Ectodermal cell (in vitro differentiated cells): ENCODE data around the gene EVI2A.
A peak's percentile ranks its signal among the peaks of the same experiment; 100 is the strongest.

ENCODE experiments used
- H3K27ac ChIP-seq: 2 replicates; pipeline ENCODE4 v1.7.0; 2013; ENCODE audit warnings: mild to moderate bottlenecking, low read depth, low read length; ENCODE audit not compliant: insufficient read depth, poor library complexity, severe bottlenecking
- H3K27me3 ChIP-seq: 2 replicates; pipeline ENCODE4 v1.7.0; 2013; ENCODE audit warnings: mild to moderate bottlenecking, low read length; ENCODE audit not compliant: insufficient read depth, control insufficient read depth, poor library complexity, severe bottlenecking
- H3K36me3 ChIP-seq: one replicate; pipeline ENCODE4 v1.7.0; 2013; ENCODE audit warnings: low read length; ENCODE audit not compliant: control insufficient read depth, insufficient read depth
- H3K4me1 ChIP-seq: one replicate; pipeline ENCODE4 v1.7.0; 2013; ENCODE audit warnings: low read length; ENCODE audit not compliant: control insufficient read depth, insufficient read depth
- H3K4me3 ChIP-seq: 2 replicates; pipeline ENCODE4 v1.7.0; 2013; ENCODE audit warnings: low read depth, low read length, control low read depth; ENCODE audit not compliant: insufficient read depth
- H3K9me3 ChIP-seq: 2 replicates; pipeline ENCODE4 v1.7.0; 2013; ENCODE audit warnings: mild to moderate bottlenecking, low read length, moderate library complexity; ENCODE audit not compliant: control insufficient read depth
- WGBS, 2 experiments: methylation state at CpG; one replicate each; pipeline ENCODE4 v1.1.7; 2013; ENCODE audit warnings: missing lambda C conversion rate in 2 of 2; 5-methylcytosine and 5-hydroxymethylcytosine counted together

The EVI2A gene

GRCh38 chr17:31329221-31329620 lies 7.8 kb upstream of the EVI2A start:
- H3K27ac ChIP-seq = no peak overlapping the region
- no peaks in the 10 kb centered on the region for H3K9me3 ChIP-seq
- no peak overlapping the region for H3K4me3 ChIP-seq
- H3K4me1 ChIP-seq = no peaks in the 10 kb centered on the region
- peaks cover 5% of the 10 kb centered on the region for H3K36me3 ChIP-seq
- no peaks in the 10 kb centered on the region for H3K27me3 ChIP-seq

GRCh38 chr17:31328160-31328535 lies 6.7 kb upstream of the EVI2A start:
- H3K4me1 ChIP-seq = no peaks in the 10 kb centered on the region
- H3K27me3 ChIP-seq = no peaks in the 10 kb centered on the region
- peaks cover 5% of the 10 kb centered on the region for H3K36me3 ChIP-seq
- no peak overlapping the region for H3K27ac ChIP-seq
- H3K4me3 ChIP-seq = no peak overlapping the region
- H3K9me3 ChIP-seq = no peaks in the 10 kb centered on the region

GRCh38 chr17:31327534-31328159 lies 6.2 kb upstream of the EVI2A start:
- Histone ChIP-seq H3K36me3 (peaks cover 5% of the 10 kb centered on the region), H3K4me1 (no peaks in the 10 kb centered on the region), H3K27ac (no peak overlapping the region), H3K27me3 (no peaks in the 10 kb centered on the region), H3K4me3 (no peak overlapping the region), H3K9me3 (no peaks in the 10 kb centered on the region)
- 95 to 97% methylated on average over 12 of the region's 12 CpGs for WGBS, 2 experiments

- Histone ChIP-seq H3K36me3 (peaks cover 5% of the 10 kb centered on the region), H3K9me3 (no peaks in the 10 kb centered on the region), H3K4me3 (no peak overlapping the region), H3K27ac (no peak overlapping the region), H3K4me1 (no peaks in the 10 kb centered on the region), H3K27me3 (no peaks in the 10 kb centered on the region)
Measured at GRCh38 chr17:31323551-31323950, 2.1 kb upstream of the EVI2A start.

- Histone ChIP-seq H3K4me1 (peaks cover 7% of the 10 kb centered on the region), H3K9me3 (no peaks in the 10 kb centered on the region), H3K27me3 (no peaks in the 10 kb centered on the region), H3K4me3 (no peak overlapping the region), H3K27ac (no peak overlapping the region), H3K36me3 (no peaks in the 10 kb centered on the region)
- 93 to 98% methylated on average over 3 to 4 of the region's 4 CpGs for WGBS, 2 experiments
Measured at GRCh38 chr17:31321966-31322365, 544 bp upstream of the EVI2A start.

GRCh38 chr17:31320791-31321190 lies 631 bp downstream of the EVI2A start:
- Histone ChIP-seq H3K36me3 (no peaks in the 10 kb centered on the region), H3K4me1 (peaks cover 7% of the 10 kb centered on the region), H3K27ac (no peak overlapping the region), H3K4me3 (no peak overlapping the region), H3K9me3 (no peaks in the 10 kb centered on the region), H3K27me3 (no peaks in the 10 kb centered on the region)
- 96 to 100% methylated on average over 1 of the region's 1 CpG for WGBS, 2 experiments

GRCh38 chr17:31320241-31320640 lies 1.2 kb downstream of the EVI2A start:
- H3K4me1 ChIP-seq = peaks cover 7% of the 10 kb centered on the region
- H3K36me3 ChIP-seq = no peaks in the 10 kb centered on the region
- no peak overlapping the region for H3K27ac ChIP-seq
- no peaks in the 10 kb centered on the region for H3K9me3 ChIP-seq
- H3K4me3 ChIP-seq = no peak overlapping the region
- H3K27me3 ChIP-seq = no peaks in the 10 kb centered on the region
- WGBS, 2 experiments = no CpG with 5 or more reads among the region's 2 CpGs

- Histone ChIP-seq H3K27ac (no peak overlapping the region), H3K4me3 (no peak overlapping the region), H3K4me1 (peaks cover 7% of the 10 kb centered on the region), H3K27me3 (no peaks in the 10 kb centered on the region), H3K36me3 (no peaks in the 10 kb centered on the region), H3K9me3 (no peaks in the 10 kb centered on the region)
- WGBS, 2 experiments = 88 to 90% methylated on average over 3 to 4 of the region's 5 CpGs
Measured at GRCh38 chr17:31318851-31319661, 2.4 kb downstream of the EVI2A start.

- Histone ChIP-seq H3K4me3 (no peak overlapping the region), H3K4me1 (peaks cover 7% of the 10 kb centered on the region), H3K36me3 (no peaks in the 10 kb centered on the region), H3K27me3 (no peaks in the 10 kb centered on the region), H3K27ac (peak overlapping the region; percentile 19), H3K9me3 (no peaks in the 10 kb centered on the region)
- 92 to 96% methylated on average over 8 of the region's 8 CpGs for WGBS, 2 experiments
Measured at GRCh38 chr17:31318298-31318801, 3.1 kb downstream of the EVI2A start.

GRCh38 chr17:31314782-31315100 lies 6.7 kb downstream of the EVI2A start:
- WGBS, 2 experiments = 93 to 100% methylated on average over 2 of the region's 3 CpGs
- Histone ChIP-seq H3K4me3 (no peak overlapping the region), H3K9me3 (no peaks in the 10 kb centered on the region), H3K4me1 (peaks cover 7% of the 10 kb centered on the region), H3K27ac (no peak overlapping the region), H3K27me3 (no peaks in the 10 kb centered on the region), H3K36me3 (no peaks in the 10 kb centered on the region)
